Measurements from ENCODE around the gene SPRN.

Gene SPRN

DNA sequence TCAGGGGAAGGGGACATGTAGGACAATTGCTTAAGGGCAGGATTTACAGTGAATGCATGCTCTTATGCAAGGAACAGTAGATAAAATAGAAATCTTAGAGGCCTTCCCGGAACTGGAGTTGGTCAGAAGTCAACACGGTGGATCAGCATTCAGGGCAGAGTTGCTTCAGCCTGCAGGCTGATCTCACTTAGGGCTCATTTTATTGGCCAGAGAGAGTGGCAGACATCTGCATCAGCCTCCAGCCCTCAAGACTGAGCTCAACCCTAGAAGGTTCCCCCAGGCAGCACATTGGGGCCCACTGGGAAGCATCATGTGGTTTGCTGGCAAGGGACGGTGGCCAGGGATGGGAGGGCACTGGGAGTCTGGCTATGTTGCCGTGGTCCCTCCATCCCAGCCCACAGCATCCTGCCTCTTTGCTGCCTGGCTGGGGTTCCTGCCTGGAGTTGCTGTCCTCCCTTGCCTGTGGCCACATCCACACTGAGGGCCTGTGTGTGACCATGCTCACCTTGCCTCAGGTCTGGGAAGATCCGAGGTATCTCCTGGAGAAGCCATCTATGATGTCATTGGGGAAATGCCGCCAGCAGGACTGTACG is 42.4 kb upstream of the SPRN start:
- Histone ChIP-seq H3K36me3 (ENCODE audit: insufficient read depth, low read length) (peaks cover 14% of the 10 kb centered on the region; the same call in 1 of the 2 replicates), H3K9ac (ENCODE audit: low read depth, low read length, poor library complexity, severe bottlenecking) (no peak overlapping the region), H3K4me1 (ENCODE audit: insufficient read depth, low read length, poor library complexity, severe bottlenecking) (peaks cover 19% of the 10 kb centered on the region), H3F3A (ENCODE audit: low read depth) (no peaks in the 10 kb centered on the region), H3K27me3 (ENCODE audit: insufficient read depth, low read length, poor library complexity, severe bottlenecking) (no peaks in the 10 kb centered on the region), H3K79me2 (ENCODE audit: insufficient read depth, low read length) (peaks cover 9% of the 10 kb centered on the region; the same call in 1 of the 2 replicates), H2AFZ (ENCODE audit: low read length) (no peak overlapping the region), H3K9me3 (ENCODE audit: insufficient read depth, low read depth, low read length) (no peaks in the 10 kb centered on the region; the same call in 1 of the 2 replicates), H3K4me3 (ENCODE audit: low read length, poor library complexity, severe bottlenecking) (no peak overlapping the region), H4K20me1 (ENCODE audit: insufficient read depth, low read length, poor library complexity, severe bottlenecking) (peaks cover 4% of the 10 kb centered on the region), H3K9me2 (replicated peaks; ENCODE audit: low read depth, low read length) (no peaks in the 10 kb centered on the region), H3K4me2 (ENCODE audit: low read depth, low read length, poor library complexity, severe bottlenecking) (no peak overlapping the region)
- TF ChIP-seq EZH2phosphoT487 (IDR thresholded peaks at IDR 0.05; ENCODE audit: borderline replicate concordance) = no peak
- TF ChIP-seq, protein P1, sequence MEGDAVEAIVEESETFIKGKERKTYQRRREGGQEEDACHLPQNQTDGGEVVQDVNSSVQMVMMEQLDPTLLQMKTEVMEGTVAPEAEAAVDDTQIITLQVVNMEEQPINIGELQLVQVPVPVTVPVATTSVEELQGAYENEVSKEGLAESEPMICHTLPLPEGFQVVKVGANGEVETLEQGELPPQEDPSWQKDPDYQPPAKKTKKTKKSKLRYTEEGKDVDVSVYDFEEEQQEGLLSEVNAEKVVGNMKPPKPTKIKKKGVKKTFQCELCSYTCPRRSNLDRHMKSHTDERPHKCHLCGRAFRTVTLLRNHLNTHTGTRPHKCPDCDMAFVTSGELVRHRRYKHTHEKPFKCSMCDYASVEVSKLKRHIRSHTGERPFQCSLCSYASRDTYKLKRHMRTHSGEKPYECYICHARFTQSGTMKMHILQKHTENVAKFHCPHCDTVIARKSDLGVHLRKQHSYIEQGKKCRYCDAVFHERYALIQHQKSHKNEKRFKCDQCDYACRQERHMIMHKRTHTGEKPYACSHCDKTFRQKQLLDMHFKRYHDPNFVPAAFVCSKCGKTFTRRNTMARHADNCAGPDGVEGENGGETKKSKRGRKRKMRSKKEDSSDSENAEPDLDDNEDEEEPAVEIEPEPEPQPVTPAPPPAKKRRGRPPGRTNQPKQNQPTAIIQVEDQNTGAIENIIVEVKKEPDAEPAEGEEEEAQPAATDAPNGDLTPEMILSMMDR (conservative IDR thresholded peaks at IDR 0.05; ENCODE audit: low read length) = no peak

DNA sequence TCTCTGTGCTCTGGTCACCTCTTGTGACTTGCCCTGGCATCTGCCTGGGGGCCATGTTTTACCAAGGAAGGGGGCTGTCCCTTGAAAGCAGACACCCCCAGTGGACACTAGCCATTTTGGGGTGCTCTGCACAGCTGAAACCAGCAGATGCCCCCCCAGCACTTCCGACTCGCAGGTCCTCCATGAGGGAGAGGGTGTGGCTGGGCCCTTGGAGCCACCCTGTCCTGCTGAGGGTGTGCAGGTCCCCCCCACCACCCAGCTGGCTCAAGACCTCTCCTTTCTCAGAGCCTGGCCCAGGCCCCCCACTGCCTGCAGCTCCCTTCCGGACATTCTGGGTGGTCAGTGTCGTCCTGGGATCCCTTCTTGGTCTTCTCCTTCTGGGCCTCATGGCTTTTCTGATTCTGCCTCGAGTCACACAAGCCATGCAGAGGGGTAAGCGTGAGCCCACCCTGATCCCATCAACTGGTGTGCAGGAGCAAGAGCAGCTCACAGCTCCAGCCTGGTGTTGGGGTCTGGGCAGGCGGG is 41.6 kb upstream of the SPRN start:
- H2AFZ ChIP-seq (ENCODE audit: low read length) = no peak overlapping the region
- H3K4me3 ChIP-seq (ENCODE audit: low read length, poor library complexity, severe bottlenecking) = no peak overlapping the region
- H4K20me1 ChIP-seq (ENCODE audit: insufficient read depth, low read length, poor library complexity, severe bottlenecking) = peaks cover 5% of the 10 kb centered on the region
- H3F3A ChIP-seq (ENCODE audit: low read depth) = no peaks in the 10 kb centered on the region
- peaks cover 13% of the 10 kb centered on the region; the same call in 1 of the 2 replicates for H3K79me2 ChIP-seq (ENCODE audit: insufficient read depth, low read length)
- peaks cover 14% of the 10 kb centered on the region; the same call in 1 of the 2 replicates for H3K36me3 ChIP-seq (ENCODE audit: insufficient read depth, low read length)
- no peak overlapping the region for H3K9ac ChIP-seq (ENCODE audit: low read depth, low read length, poor library complexity, severe bottlenecking)
- no peak overlapping the region for H3K4me2 ChIP-seq (ENCODE audit: low read depth, low read length, poor library complexity, severe bottlenecking)
- H3K27me3 ChIP-seq (ENCODE audit: insufficient read depth, low read length, poor library complexity, severe bottlenecking) = no peaks in the 10 kb centered on the region
- peaks cover 19% of the 10 kb centered on the region for H3K4me1 ChIP-seq (ENCODE audit: insufficient read depth, low read length, poor library complexity, severe bottlenecking)
- no peak for TF ChIP-seq EZH2phosphoT487 (IDR thresholded peaks at IDR 0.05; ENCODE audit: borderline replicate concordance)
- TF ChIP-seq, protein P1 (conservative IDR thresholded peaks at IDR 0.05; ENCODE audit: low read length) = no peak
- no peaks in the 10 kb centered on the region; the same call in 1 of the 2 replicates for H3K9me3 ChIP-seq (ENCODE audit: insufficient read depth, low read depth, low read length)
- no peaks in the 10 kb centered on the region for H3K9me2 ChIP-seq (replicated peaks; ENCODE audit: low read depth, low read length)

DNA sequence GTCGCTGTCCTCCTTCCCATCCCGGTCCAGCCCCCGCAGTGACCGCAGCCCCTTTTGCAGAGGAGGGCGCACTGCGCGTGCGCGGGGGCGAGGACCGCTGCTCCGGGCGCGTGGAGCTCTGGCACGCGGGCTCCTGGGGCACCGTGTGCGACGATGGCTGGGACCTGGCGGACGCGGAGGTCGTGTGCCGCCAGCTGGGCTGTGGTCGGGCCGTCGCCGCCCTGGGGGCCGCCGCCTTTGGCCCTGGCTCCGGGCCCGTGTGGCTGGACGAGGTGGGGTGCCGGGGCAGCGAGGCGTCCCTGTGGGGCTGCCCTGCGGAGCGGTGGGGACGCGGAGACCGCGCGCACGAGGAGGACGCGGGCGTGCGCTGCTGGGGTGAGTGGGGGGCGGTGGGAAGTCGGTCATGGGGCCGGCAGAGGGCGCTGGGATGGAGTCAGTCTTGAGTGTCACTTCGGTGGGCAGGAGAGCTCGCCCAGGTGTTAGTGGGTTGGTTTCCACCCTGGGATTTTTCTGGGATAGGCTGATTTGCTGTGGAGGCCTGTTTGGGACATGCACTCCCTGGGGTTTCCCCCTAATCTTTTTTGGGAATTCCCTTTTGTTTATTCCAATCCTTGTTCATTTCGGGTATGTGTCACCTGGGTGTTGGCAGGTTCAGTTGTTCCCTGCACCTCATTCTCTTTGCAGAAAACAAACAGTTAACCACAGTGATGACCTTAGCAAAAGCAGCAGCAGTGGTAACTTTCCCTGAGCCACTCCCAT is 40.9 kb upstream of the SPRN start:
- Histone ChIP-seq H3K9me3 (ENCODE audit: insufficient read depth, low read depth, low read length) (no peaks in the 10 kb centered on the region; the same call in 1 of the 2 replicates), H2AFZ (ENCODE audit: low read length) (no peak overlapping the region), H3K4me2 (ENCODE audit: low read depth, low read length, poor library complexity, severe bottlenecking) (no peak overlapping the region), H4K20me1 (ENCODE audit: insufficient read depth, low read length, poor library complexity, severe bottlenecking) (peaks cover 5% of the 10 kb centered on the region), H3K27me3 (ENCODE audit: insufficient read depth, low read length, poor library complexity, severe bottlenecking) (no peaks in the 10 kb centered on the region), H3F3A (ENCODE audit: low read depth) (no peaks in the 10 kb centered on the region), H3K79me2 (ENCODE audit: insufficient read depth, low read length) (peaks cover 13% of the 10 kb centered on the region; the same call in 1 of the 2 replicates), H3K4me3 (ENCODE audit: low read length, poor library complexity, severe bottlenecking) (no peak overlapping the region), H3K36me3 (ENCODE audit: insufficient read depth, low read length) (peaks cover 14% of the 10 kb centered on the region; the same call in 1 of the 2 replicates), H3K9me2 (replicated peaks; ENCODE audit: low read depth, low read length) (no peaks in the 10 kb centered on the region), H3K4me1 (ENCODE audit: insufficient read depth, low read length, poor library complexity, severe bottlenecking) (peaks cover 19% of the 10 kb centered on the region), H3K9ac (ENCODE audit: low read depth, low read length, poor library complexity, severe bottlenecking) (no peak overlapping the region)
- TF ChIP-seq EZH2phosphoT487 (IDR thresholded peaks at IDR 0.05; ENCODE audit: borderline replicate concordance) = no peak
- TF ChIP-seq, protein P1 (conservative IDR thresholded peaks at IDR 0.05; ENCODE audit: low read length) = no peak
